Renal cortical epithelial cell (primary cell): ENCODE measurements around the gene PPM1A. TPM values are rescaled to one million over a fixed set of nuclear protein-coding genes. Genes with fewer than 3 reads are reported as not detected.
"Not testable (repeated sequence)": the region's sequence is repeated elsewhere in the genome, so short reads cannot be mapped to it uniquely, and the experiment has no call there.

Experiments
- DNase-seq: peaks from one replicate; pipeline ENCODE4 v3.0.0-alpha.2; 2011; ENCODE audit warnings: low read depth
- total RNA-seq: library from RNA; depleted of rRNA; stranded (reverse); fragments of >200 nt; gene quantifications from 2 replicates; pipeline ENCODE4 v1.2.3, GENCODE V29; 2014

The PPM1A gene
- total RNA-seq, 1 donor from 2014 or later, result 94.5 TPM

- DNase-seq, result not testable (repeated sequence)
Observed at GRCh38 chr14:60320860-60321259, 71.8 kb downstream of the PPM1A start.

GRCh38 chr14:60323199-60323896 is 74.3 kb downstream of the PPM1A start:
- no peak for DNase-seq

GRCh38 chr14:60324837-60325236 is 75.8 kb downstream of the PPM1A start:
- DNase-seq, result no peak

GRCh38 chr14:60326274-60326673 is 77.3 kb downstream of the PPM1A start:
- DNase-seq, result no peak

- DNase-seq, result no peak
Observed at GRCh38 chr14:60327447-60328331, 78.7 kb downstream of the PPM1A start.

- DNase-seq, result no peak
Observed at GRCh38 chr14:60328583-60328982, 79.6 kb downstream of the PPM1A start.

GRCh38 chr14:60329274-60329673 is 80.3 kb downstream of the PPM1A start:
- DNase-seq, result no peak

GRCh38 chr14:60331201-60332045 is 82.4 kb downstream of the PPM1A start:
- DNase-seq, result peak; percentile 47

GRCh38 chr14:60332046-60332399 is 83.0 kb downstream of the PPM1A start:
- DNase-seq, result no peak

- DNase-seq, result no peak
Observed at GRCh38 chr14:60332869-60333268, 83.8 kb downstream of the PPM1A start.

GRCh38 chr14:60339571-60339970 is 90.5 kb downstream of the PPM1A start:
- DNase-seq, result peak; percentile 2

GRCh38 chr14:60343571-60344071 is 94.6 kb downstream of the PPM1A start:
- DNase-seq, result no peak

- no peak for DNase-seq
Observed at GRCh38 chr14:60344751-60345150, 95.7 kb downstream of the PPM1A start.

- no peak for DNase-seq
Observed at GRCh38 chr14:60346706-60347105, 97.7 kb downstream of the PPM1A start.

- no peak for DNase-seq
Observed at GRCh38 chr14:60348211-60348610, 99.2 kb downstream of the PPM1A start.

Other genes with a start within 250 kb of the PPM1A start
- 62.2 and 169 TPM in 2 replicates for gene PCNX4, start 157.3 kb upstream of the PPM1A start, total RNA-seq
- gene DHRS7, start 83.8 kb upstream of the PPM1A start, total RNA-seq, result 100 and 255 TPM in 2 replicates
- not detected in 2 replicates for gene C14orf39, start 236.8 kb downstream of the PPM1A start, total RNA-seq